Astrocyte of the cerebellum (primary cell): ENCODE measurements around the gene TCTN1.
"Not testable (repeated sequence)": the region's sequence is repeated elsewhere in the genome, so short reads cannot be mapped to it uniquely, and the experiment has no call there.

ENCODE experiments used
- DNase-seq: peaks from one replicate; pipeline ENCODE4 v3.0.0-alpha.2; 2011; ENCODE audit warnings: low read depth
- H3K4me3 ChIP-seq: 2 replicates; pipeline ENCODE4 v1.5.1; 2011; ENCODE audit warnings: mild to moderate bottlenecking, low read depth, low read length, moderate library complexity
- in situ Hi-C: cut with HindIII; loops from 2 replicates; pipeline ENCODE4 v1.10.0; 2017; ENCODE audit warnings: low sequenced_read_pairs
- TF ChIP-seq, protein P1 (sequence below): IDR thresholded peaks from 2 replicates; pipeline ENCODE4 v1.5.1; 2012; ENCODE audit warnings: low read length, low read depth, moderate library complexity, mild to moderate bottlenecking; ENCODE audit errors: missing control alignments

The TCTN1 gene

DNA sequence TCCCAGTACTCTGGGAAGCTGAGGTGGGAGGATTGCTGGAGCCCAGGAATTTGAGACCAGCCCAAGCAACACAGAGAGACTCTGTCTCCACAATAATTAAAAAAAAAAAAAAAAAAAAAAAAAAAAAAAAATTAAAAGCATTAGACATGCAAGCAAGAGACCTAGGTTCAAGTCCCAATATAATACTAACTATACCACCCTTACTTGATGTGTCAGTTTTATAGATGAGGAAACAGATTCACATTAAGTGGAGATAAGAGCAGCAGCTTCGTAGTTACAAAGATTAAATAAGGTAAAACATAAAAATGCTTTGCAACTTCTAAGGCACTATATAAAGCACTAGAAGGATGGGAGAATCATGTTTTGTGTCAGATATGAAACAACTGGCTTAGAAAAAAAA, 39.9 kb upstream of the TCTN1 start:
- H3K4me3 ChIP-seq: no peak overlapping the region
- TF ChIP-seq, protein P1, sequence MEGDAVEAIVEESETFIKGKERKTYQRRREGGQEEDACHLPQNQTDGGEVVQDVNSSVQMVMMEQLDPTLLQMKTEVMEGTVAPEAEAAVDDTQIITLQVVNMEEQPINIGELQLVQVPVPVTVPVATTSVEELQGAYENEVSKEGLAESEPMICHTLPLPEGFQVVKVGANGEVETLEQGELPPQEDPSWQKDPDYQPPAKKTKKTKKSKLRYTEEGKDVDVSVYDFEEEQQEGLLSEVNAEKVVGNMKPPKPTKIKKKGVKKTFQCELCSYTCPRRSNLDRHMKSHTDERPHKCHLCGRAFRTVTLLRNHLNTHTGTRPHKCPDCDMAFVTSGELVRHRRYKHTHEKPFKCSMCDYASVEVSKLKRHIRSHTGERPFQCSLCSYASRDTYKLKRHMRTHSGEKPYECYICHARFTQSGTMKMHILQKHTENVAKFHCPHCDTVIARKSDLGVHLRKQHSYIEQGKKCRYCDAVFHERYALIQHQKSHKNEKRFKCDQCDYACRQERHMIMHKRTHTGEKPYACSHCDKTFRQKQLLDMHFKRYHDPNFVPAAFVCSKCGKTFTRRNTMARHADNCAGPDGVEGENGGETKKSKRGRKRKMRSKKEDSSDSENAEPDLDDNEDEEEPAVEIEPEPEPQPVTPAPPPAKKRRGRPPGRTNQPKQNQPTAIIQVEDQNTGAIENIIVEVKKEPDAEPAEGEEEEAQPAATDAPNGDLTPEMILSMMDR: no peak
- in situ Hi-C loops: no loop called here
- no peak for DNase-seq

DNA sequence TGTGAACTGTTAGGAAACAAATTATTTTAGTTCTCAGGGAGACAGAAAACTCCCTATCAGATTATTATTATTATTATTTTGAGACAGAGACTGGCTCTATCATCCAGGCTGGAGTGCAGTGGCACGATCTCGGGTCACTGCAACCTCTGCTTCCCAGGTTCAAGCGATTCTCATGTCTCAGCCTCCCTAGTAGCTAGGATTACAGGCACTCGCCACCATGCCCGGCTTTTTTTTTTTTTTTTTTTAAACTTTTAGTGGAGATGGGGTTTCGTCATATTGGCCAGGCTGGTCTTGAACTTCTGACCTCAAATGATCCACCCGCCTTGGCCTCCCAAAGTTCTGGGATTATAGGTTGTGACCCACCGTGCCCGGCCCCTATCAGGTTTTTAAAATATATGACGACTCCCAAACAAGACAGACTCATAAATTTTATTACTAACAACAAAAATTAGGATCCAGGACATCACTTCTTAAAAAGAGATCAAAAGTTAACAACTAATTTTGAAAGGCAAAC, 39.2 kb upstream of the TCTN1 start:
- DNase-seq, H3K4me3 ChIP-seq, in situ Hi-C loops: not testable (repeated sequence)

DNA sequence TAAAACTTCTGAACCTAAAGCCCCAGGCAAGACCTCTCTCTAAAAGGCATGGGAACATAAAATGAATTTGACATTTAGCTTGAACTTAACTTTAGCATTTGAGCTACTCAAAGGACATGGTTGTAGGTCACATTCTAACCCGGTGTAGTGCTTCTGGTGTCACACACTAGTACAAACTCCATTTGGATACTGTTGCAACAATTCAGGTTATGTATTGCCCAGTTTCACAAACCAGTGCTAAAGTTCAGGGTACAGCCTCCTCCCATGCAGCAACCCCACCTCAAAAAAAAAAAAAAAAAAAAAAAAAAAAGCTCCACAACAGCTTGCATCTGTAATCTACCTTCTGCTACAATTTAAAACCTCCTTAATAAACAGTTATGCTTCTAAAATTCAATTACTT, 38.6 kb upstream of the TCTN1 start:
- in situ Hi-C loops: no loop called here
- no peak for DNase-seq
- TF ChIP-seq, protein P1: no peak
- H3K4me3 ChIP-seq: no peak overlapping the region

DNA sequence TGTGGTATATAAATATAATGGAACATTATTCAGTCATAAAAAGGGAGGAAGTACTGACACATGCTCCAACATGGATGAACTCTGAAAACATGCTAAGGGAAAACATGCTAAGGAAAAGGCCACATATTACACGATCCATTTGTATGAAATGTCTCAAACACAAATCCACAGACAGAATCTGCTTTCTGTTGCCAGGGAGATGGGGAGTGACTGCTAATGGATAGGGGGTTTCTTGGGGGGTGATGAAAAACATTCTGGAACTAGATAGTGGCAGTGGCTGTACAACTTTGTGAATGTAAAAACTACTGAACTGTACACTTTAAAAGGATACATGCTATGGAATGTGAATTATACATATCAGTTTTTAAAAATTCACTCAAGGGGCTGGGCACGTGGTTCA, 37.4 kb upstream of the TCTN1 start:
- in situ Hi-C loops: no loop called here
- TF ChIP-seq, protein P1: no peak

DNA sequence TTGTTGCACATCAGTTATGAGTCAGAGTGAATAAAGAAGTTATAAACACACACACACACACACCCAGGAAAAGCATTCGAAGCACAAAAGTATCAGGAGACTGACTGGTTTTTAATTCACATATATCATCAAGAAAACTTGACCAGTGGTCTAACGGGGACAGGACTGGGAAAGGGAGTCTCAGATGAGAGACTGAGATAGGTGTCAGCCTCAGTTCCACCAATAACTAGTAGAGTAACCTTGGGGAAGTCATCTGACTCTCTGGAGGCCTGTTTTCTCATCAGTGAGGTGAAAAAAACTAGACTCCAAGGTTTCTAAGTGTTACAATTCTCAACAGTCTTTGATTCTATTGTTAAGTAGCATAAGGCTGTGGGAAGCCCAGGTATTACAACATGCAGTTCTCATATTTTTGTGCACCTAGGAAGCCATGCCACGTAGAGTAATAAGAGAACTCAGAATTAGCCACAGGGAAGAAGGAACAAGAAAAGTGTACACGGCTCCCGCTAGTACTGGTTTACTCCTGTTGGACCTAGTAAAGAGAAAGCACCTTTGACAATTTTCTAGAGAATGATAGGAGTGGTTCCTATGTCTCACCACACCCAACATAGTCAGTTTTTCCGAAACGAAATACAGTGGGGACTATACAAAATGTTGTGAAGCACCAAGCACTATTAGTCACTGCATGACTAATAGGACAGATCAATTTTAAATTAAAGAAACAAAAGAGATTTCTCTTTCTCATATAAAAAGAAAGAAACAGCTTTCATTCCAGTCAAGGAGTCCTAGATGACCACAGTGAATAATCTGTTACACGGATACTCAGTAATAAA, 35.9 kb upstream of the TCTN1 start:
- no peak overlapping the region for H3K4me3 ChIP-seq
- TF ChIP-seq, protein P1: no peak
- in situ Hi-C loops: no loop called here
- DNase-seq: no peak

More for the DNA sequence above, 37.4 kb upstream of the TCTN1 start:
- no peak for DNase-seq
- H3K4me3 ChIP-seq: no peak overlapping the region

DNA sequence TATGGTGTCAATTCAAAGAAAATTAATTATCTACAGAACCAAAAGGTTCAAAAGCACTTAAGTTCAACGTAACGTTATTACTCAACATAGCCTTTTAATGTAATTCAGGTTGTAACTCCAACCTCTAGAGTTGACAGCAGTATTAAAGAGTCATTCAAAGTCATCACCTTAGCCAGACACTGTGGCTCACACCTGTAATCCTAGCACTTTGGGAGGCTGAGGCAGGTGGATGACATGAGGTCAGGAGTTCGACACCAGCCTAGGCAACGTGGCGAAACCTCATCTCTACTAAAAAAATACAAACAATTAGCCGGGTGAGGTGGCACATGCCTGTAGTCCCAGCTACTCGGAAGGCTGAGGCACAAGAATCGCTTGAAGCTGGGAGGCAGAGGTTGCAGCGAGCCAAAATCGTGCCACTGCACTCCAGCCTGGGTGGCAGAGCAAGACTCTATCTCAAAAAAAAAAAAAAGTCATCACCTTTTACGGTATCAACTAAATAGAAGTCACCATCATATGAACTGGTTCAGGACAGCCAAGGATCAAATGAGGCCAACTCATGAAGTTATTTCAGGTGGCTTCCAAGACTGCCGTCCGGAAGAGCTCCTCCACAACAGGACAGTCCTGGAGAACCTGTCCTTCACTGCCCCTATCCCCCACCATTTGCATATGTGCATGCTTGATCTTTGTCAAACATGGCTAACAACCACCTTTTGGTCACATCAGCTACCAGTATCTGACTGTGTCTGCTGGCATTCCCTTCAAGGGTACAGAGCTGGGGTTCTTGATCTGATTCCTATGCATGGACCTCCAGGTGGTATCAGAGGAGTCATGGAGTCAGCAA, 35.0 kb upstream of the TCTN1 start:
- no peak overlapping the region for H3K4me3 ChIP-seq
- in situ Hi-C loops: no loop called here
- TF ChIP-seq, protein P1: no peak
- no peak for DNase-seq
